DND-41 (cell line): ENCODE results near the gene CFB.

Experiments
- EZH2 ChIP-seq: IDR thresholded peaks from 3 replicates; pipeline ENCODE4 v1.6.1; 2012; ENCODE audit warnings: borderline replicate concordance, low read depth, mild to moderate bottlenecking, moderate library complexity, low read length, inconsistent platforms; ENCODE audit not compliant: severe bottlenecking
- TF ChIP-seq, protein P1 (sequence below): IDR thresholded peaks from 2 replicates; pipeline ENCODE4 v1.5.1; 2012; ENCODE audit warnings: borderline replicate concordance, low read length, moderate library complexity, mild to moderate bottlenecking; ENCODE audit not compliant: poor library complexity, severe bottlenecking; ENCODE audit errors: extremely low read depth

DNA sequence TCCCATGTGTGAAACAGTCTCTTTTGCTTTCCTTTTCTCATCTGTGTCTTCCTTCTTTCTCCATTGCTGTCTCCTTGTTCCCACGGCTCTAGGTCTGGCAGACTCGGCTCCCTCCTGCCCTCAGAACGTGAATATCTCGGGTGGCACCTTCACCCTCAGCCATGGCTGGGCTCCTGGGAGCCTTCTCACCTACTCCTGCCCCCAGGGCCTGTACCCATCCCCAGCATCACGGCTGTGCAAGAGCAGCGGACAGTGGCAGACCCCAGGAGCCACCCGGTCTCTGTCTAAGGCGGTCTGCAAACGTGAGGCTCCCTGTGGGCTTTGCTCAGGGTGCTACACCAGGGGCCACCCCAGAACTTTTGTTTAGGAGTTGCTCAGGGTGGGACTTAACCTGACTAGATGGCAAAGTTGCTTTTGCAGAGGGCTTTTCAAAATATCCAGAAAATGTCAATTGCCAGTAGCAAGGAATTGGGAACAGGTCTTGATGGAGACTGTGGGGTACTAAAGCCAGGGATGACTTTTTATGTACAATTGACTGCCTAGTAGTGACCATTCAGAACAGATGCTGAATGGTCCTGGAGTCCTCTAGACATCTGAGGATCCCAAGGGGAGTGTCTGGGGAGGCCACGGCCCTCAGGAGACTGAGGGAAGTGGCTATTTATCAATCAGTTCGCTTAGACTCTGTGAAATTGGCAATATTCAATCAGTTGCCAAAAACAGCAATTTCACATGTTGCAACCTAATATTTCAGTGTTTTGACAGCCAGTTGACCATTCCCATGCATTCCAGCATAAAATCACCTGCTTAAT lies 17.8 kb upstream of the CFB start:
- TF ChIP-seq, protein P1, sequence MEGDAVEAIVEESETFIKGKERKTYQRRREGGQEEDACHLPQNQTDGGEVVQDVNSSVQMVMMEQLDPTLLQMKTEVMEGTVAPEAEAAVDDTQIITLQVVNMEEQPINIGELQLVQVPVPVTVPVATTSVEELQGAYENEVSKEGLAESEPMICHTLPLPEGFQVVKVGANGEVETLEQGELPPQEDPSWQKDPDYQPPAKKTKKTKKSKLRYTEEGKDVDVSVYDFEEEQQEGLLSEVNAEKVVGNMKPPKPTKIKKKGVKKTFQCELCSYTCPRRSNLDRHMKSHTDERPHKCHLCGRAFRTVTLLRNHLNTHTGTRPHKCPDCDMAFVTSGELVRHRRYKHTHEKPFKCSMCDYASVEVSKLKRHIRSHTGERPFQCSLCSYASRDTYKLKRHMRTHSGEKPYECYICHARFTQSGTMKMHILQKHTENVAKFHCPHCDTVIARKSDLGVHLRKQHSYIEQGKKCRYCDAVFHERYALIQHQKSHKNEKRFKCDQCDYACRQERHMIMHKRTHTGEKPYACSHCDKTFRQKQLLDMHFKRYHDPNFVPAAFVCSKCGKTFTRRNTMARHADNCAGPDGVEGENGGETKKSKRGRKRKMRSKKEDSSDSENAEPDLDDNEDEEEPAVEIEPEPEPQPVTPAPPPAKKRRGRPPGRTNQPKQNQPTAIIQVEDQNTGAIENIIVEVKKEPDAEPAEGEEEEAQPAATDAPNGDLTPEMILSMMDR = no peak
- TF ChIP-seq EZH2 = no peak
